Lower lobe of right lung (tissue), 2 donors: Measurements from ENCODE around the gene FMN1. TPM values are rescaled to one million over a fixed set of nuclear protein-coding genes. Genes with fewer than 3 reads are reported as not detected.
A peak's percentile ranks its signal among the peaks of the same experiment; 100 is the strongest.

Source experiments
- ATAC-seq, 2 donors: fragments of 200-7000 bp; cut with Tn5 transposase; one replicate each; pipeline ENCODE4 v1.9.1; 2020 to 2022; ENCODE audit warnings: mild to moderate bottlenecking in 2 of 2, moderate library complexity in 2 of 2
- DNase-seq: peaks from one replicate; pipeline ENCODE4 v3.0.0-alpha.2; 2020
- H3K27ac ChIP-seq: fragments of 200-600 bp; one replicate; pipeline ENCODE4 v1.8.0; 2022
- H3K27me3 ChIP-seq: fragments of 200-600 bp; one replicate; pipeline ENCODE4 v1.8.0; 2022; ENCODE audit warnings: low read depth
- H3K36me3 ChIP-seq: fragments of 200-600 bp; one replicate; pipeline ENCODE4 v1.8.0; 2022; ENCODE audit warnings: mild to moderate bottlenecking
- H3K4me1 ChIP-seq: fragments of 200-600 bp; one replicate; pipeline ENCODE4 v1.8.0; 2022
- H3K4me3 ChIP-seq: fragments of 200-600 bp; one replicate; pipeline ENCODE4 v1.8.0; 2022; ENCODE audit warnings: mild to moderate bottlenecking
- H3K9me3 ChIP-seq: fragments of 200-600 bp; one replicate; pipeline ENCODE4 v1.8.0; 2022
- CTCF ChIP-seq: fragments of 200-600 bp; IDR thresholded peaks from one replicate; pipeline ENCODE4 v1.8.0; 2022; ENCODE audit warnings: antibody characterized with exemption, mild to moderate bottlenecking
- intact Hi-C: fragments of 100-400 bp; cut with DNase I; formaldehyde crosslinking; loops from one replicate; pipeline ENCODE4 v1.11.0; 2022
- total RNA-seq: library from RNA; stranded (reverse); fragmentation: NEBNext Ultra II Directional; extraction: Animal tissue kit (Norgen Biotek cat#: 25700); gene quantifications from one replicate; pipeline ENCODE4 v1.2.1, GENCODE V29; 2021
- donor health status: DM: no; HTN: yes; CAD: no; lungs with severe emphysema.

FMN1 gene
- total RNA-seq, 1 donor from 2014 or later, result 38.8 TPM

- peak overlapping the region; percentile 33 for H3K27ac ChIP-seq
- intact Hi-C loops, result no loop called here
- peak; percentile 56 to 59 for ATAC-seq
Measured at GRCh38 chr15:32908135-32908801, 286.2 kb downstream of the FMN1 start.

GRCh38 chr15:32905481-32905880, 289.0 kb downstream of the FMN1 start:
- H3K27me3 ChIP-seq, result no peaks in the 10 kb centered on the region
- ATAC-seq (no peak), DNase-seq (no peak)
- peaks cover 6% of the 10 kb centered on the region for H3K4me1 ChIP-seq
- no peaks in the 10 kb centered on the region for H3K9me3 ChIP-seq
- no peak overlapping the region for H3K27ac ChIP-seq
- TF ChIP-seq CTCF, result no peak
- no peak overlapping the region for H3K4me3 ChIP-seq
- intact Hi-C loops, result no loop called here
- peaks cover 7% of the 10 kb centered on the region for H3K36me3 ChIP-seq

More at GRCh38 chr15:32908135-32908801, 286.2 kb downstream of the FMN1 start:
- no peak for DNase-seq
- Histone ChIP-seq H3K27me3 (no peaks in the 10 kb centered on the region), H3K36me3 (peaks cover 7% of the 10 kb centered on the region), H3K4me1 (peaks cover 6% of the 10 kb centered on the region), H3K4me3 (no peak overlapping the region), H3K9me3 (no peaks in the 10 kb centered on the region)
- no peak for TF ChIP-seq CTCF

- DNase-seq (no peak), ATAC-seq (no peak)
- Histone ChIP-seq H3K36me3 (peaks cover 8% of the 10 kb centered on the region), H3K27ac (no peak overlapping the region), H3K4me1 (peaks cover 6% of the 10 kb centered on the region), H3K27me3 (no peaks in the 10 kb centered on the region), H3K9me3 (no peaks in the 10 kb centered on the region), H3K4me3 (no peak overlapping the region)
- no peak for TF ChIP-seq CTCF
- intact Hi-C loops, result no loop called here
Measured at GRCh38 chr15:32904448-32904847, 290.1 kb downstream of the FMN1 start.

- H3K27me3 ChIP-seq, result no peaks in the 10 kb centered on the region
- no peak overlapping the region for H3K4me3 ChIP-seq
- peaks cover 6% of the 10 kb centered on the region for H3K4me1 ChIP-seq
- intact Hi-C loops, result no loop called here
- no peaks in the 10 kb centered on the region for H3K9me3 ChIP-seq
- H3K27ac ChIP-seq, result no peak overlapping the region
- DNase-seq (no peak), ATAC-seq (no peak)
- no peak for TF ChIP-seq CTCF
- H3K36me3 ChIP-seq, result peaks cover 15% of the 10 kb centered on the region
Measured at GRCh38 chr15:32903591-32904290, 290.8 kb downstream of the FMN1 start.

- TF ChIP-seq CTCF, result no peak
- no peaks in the 10 kb centered on the region for H3K27me3 ChIP-seq
- no peaks in the 10 kb centered on the region for H3K4me1 ChIP-seq
Measured at GRCh38 chr15:32901995-32902394, 292.5 kb downstream of the FMN1 start.

More at GRCh38 chr15:32901995-32902394, 292.5 kb downstream of the FMN1 start:
- Histone ChIP-seq H3K9me3 (no peaks in the 10 kb centered on the region), H3K36me3 (peaks cover 18% of the 10 kb centered on the region), H3K4me3 (no peak overlapping the region), H3K27ac (no peak overlapping the region)
- intact Hi-C loops, result no loop called here
- ATAC-seq, result no peak
- no peak for DNase-seq
